Measurements from ENCODE around the gene OSCP1.

GRCh38 chr1:36406440-36406839, 43.8 kb downstream of the OSCP1 start:
- TF ChIP-seq CTCF (IDR thresholded peaks at IDR 0.05) (no peak), POLR2AphosphoS5 (IDR thresholded peaks at IDR 0.05; ENCODE audit: insufficient read depth in 1 of 2, low read depth in 1 of 2) (no peak)

Measured in vagina (tissue), 2 donors.